HG02588 (cell line): ENCODE results near the gene CLIC2.

Experiments used
- ATAC-seq: cut with Tn5 transposase; IDR thresholded peaks from one replicate; pipeline ENCODE4 v1.9.1; 2021; ENCODE audit warnings: mild to moderate bottlenecking, moderate library complexity; ENCODE audit not compliant: unreplicated experiment

The CLIC2 gene

GRCh38 chrX:155263854-155264628, 70.4 kb downstream of the CLIC2 start, which contains the start of gene RAB39B:
Gene RAB39B, minus strand, starts transcription at chrX:155264491. Its CDS starts 203 bp downstream, at chrX:155264288.
- peak; percentile 94 for ATAC-seq

- no peak for ATAC-seq
Measured at GRCh38 chrX:155262970-155263754, 71.3 kb downstream of the CLIC2 start.

- no peak for ATAC-seq
Measured at GRCh38 chrX:155259752-155260151, 74.7 kb downstream of the CLIC2 start.

GRCh38 chrX:155251391-155251790, 83.0 kb downstream of the CLIC2 start:
- ATAC-seq: no peak

GRCh38 chrX:155247497-155247896, 86.9 kb downstream of the CLIC2 start:
- ATAC-seq: no peak

- no peak for ATAC-seq
Measured at GRCh38 chrX:155246748-155247147, 87.7 kb downstream of the CLIC2 start.

- no peak for ATAC-seq
Measured at GRCh38 chrX:155242300-155242699, 92.1 kb downstream of the CLIC2 start.

- no peak for ATAC-seq
Measured at GRCh38 chrX:155237719-155238118, 96.7 kb downstream of the CLIC2 start.

- ATAC-seq: no peak
Measured at GRCh38 chrX:155235891-155236290, 98.5 kb downstream of the CLIC2 start.

GRCh38 chrX:155231163-155231562, 103.3 kb downstream of the CLIC2 start:
- ATAC-seq: peak; percentile 86
